Stimulated activated CD4-positive, alpha-beta T cell treated with anti-CD3 and anti-CD28 coated beads, Interleukin-15, amount 100 ng/mL, for 24 hours (primary cell): ENCODE data around the gene RUNX2.
A peak's percentile ranks its signal among the peaks of the same experiment; 100 is the strongest.

Experiments
- DNase-seq: peaks from one replicate; pipeline ENCODE4 v3.0.0-alpha.2; 2020

Gene RUNX2

GRCh38 chr6:45415788-45416518 lies 87.8 kb downstream of the RUNX2 start:
- DNase-seq: no peak

DNA sequence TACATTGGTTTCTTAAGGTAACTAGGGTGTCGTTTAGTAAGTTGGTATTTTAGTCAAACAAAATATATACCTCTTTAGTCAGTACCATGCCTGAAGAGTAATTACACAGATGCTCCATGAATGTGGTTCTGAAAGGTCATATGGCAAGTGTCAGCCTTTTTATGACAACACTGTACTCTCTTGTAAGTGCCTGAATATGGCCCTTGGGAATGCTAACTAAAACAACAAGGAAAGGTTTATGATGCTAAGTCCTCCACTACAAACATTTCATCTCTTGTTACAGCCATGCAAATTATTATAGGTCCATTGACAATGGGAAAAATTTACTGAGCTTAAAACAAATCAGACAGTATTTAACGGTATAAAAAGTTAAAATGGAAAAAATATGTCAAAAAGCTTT lies 88.6 kb downstream of the RUNX2 start:
- no peak for DNase-seq

DNA sequence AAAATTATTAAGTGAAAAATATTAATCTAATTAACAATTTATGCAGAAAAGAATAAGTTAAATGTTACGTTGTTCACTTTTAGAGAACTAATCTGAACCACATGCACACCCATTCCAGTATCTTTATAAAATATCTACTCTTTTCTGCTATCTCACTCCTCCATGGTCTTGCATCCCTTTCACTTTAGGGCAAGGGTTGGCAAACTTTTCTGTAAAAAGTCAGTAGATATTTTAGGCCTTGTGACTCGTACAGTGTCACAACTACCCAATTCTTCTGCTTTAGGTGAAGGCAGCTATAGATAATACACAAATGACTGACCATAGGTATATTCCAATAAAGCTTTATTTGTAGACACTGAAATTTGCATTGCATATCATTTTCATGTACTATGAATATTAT lies 89.3 kb downstream of the RUNX2 start:
- DNase-seq: no peak

DNA sequence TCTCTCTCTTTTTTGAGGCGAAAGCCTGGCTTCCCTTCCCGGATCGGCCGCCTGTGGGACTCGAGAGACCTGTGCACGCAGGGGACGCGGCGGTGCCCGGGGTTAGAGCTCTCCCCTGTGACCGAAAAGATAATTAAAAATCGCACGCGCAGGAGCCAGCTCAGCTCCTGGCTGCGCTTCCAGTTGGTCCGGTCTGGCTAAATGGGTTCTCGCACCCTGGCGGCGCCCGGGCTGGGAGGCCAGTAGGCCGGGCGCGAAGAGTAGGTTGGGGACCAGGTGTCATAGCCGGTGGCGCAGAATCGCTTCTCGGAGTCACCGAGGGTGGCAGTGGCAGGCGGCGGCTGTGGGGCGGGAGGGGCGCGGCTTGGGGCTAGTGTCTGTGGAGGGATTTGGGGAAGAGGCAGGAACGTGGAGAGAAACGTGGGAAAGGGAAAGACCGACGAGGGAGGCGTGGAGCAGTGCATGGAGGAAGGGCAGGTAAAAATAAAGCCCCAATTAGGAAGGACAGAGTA lies 91.5 kb downstream of the RUNX2 start:
- peak; percentile 80 for DNase-seq

- DNase-seq: peak; percentile 78
Observed at GRCh38 chr6:45420083-45420908, 92.2 kb downstream of the RUNX2 start.

DNA sequence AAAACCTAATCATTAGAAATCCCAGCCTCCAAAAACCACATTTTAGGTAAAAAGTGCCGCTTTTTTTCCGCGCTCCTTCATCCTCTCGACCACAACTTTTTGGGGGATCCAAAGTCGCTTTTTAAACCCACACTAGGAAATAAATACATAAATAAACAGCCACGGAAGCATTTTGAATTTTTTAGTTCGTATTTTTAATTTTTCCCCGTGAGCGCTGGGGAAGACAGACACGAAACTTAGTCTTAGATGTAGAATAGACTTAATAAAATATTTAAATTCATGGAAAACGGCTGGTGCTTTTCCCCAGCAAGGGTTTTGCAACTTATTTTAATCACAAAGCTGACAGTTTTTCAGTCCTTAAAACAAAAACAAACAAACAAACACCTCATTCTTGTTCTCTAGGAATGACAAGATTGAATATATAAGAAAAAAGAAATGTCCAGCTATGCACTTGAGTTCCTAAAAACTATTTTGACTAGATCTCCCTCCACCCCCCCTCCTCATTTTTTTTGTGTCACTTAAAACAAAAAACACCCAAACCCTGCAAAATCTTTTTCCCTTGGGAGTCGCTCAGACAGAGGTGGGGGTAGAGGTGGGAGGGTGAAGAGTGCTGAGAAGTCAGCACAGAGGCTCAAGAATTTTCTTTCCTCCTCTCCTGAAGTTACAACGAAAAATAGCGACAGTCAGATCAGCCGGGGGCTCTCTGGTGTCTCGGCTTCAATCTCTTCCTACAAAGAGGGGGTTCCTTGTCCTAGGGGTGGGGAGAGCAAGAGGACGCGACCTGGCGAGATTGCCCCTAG lies 93.0 kb downstream of the RUNX2 start:
- no peak for DNase-seq

- peak; percentile 75 for DNase-seq
Observed at GRCh38 chr6:45421709-45422502, 93.8 kb downstream of the RUNX2 start.

GRCh38 chr6:45422503-45423110 lies 94.5 kb downstream of the RUNX2 start:
- DNase-seq: peak; percentile 72

GRCh38 chr6:45423111-45423823 lies 95.1 kb downstream of the RUNX2 start:
- peak; percentile 67 for DNase-seq

DNA sequence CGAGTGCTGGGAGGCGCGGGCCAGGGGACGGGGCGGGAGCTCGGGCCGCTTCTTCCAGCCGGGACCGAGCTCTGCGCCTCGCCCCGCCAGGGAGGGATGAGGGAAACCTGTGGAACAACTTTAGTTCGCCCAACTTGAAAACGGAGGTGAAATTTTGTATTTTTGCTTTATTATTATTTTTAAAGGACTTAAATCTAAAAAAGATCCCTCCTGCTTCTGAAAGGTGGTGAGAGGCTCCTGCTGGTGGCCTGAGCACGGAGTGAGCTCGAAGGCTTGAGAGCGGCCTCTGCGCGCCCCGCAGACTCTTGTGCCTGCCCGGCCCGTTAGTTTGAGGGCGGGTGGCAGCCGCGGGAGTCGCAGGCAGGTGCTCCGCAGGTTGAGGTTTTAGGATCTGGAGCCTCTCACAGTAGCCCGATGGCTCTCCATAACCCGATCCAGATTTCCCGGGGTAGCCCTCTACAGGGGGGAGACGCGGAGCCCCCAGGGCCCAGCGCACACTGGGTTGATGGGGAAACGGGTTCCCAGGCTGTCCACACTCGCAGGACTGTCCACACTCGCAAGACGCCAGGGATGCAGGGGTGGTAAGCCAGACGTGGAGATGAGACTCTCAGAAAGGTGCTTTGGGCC lies 95.8 kb downstream of the RUNX2 start:
- peak; percentile 45 for DNase-seq

DNA sequence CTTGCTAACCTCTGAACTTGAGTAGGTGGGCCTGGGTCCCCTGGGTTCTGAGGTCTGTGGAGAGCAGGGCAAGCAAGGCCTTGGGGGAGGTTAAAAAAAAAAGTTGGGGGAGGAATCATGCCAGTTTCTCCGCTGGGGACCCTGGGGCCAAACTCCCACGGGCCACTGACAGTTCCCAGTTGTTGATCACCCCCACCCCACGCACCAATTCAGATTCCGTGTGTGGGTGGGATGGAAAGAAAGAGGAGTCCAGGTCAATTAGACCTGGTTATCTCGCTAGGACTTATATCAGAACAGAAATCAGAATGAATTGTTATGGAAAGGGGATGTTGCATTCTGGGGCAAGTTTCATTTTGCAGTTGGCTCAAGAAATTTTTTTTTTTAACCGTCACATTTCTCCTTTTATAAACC lies 96.3 kb downstream of the RUNX2 start:
- peak; percentile 70 for DNase-seq

DNA sequence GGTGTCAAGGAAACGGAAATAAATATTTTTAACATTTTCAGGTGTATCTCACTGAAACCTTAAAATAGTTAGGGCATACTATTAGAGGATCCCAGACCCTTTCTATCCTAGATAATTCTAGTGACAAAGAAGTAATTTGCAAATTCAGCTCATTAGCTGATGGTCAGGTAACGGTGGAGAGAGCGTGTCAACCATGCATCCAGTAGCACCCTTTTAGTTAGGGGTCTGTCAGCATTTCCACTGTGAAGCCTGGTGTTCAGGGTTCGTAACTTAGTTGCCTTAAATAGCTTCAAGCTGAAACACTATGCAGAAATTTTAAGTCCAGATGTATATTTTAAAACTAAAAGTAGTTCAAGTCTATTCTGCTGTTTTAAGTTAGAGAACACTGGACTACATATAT lies 98.1 kb downstream of the RUNX2 start:
- no peak for DNase-seq

DNA sequence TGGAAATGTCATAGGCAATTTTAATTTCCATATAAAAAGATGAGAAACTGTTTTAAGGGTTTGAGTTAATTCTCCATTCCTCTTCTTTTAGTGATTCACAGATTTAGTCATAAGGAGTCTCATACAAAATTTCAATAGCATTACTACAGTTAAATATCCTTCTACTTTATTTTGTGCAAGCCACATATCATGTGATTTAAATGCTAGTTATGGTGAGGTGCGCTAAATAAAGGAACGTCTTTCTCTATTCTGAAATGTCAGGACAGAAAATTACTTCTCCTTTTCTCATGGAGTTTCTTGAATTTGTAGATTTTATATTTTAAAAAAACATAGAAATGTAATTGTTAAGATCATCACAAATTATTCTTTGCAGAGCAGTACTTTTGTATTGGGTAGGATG lies 99.6 kb downstream of the RUNX2 start:
- DNase-seq: no peak

DNA sequence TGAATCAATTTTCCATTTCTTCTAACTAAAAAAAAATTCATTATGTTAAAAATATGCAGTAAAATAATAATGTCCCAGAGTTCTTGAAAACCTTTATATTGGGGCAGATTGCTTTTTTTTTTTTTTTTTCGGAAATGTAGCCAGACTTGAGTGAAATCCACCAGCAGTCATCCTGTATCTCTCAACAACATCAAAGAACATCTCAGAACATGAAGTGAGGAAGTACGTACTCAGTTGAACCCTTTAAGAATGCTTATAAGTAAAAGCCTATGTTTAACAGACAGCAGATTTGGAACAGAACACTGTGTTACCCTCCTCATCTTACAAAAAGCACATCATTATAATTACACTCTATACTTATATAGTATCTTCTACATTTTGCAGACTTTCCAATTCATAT lies 100.6 kb downstream of the RUNX2 start:
- DNase-seq: no peak

DNA sequence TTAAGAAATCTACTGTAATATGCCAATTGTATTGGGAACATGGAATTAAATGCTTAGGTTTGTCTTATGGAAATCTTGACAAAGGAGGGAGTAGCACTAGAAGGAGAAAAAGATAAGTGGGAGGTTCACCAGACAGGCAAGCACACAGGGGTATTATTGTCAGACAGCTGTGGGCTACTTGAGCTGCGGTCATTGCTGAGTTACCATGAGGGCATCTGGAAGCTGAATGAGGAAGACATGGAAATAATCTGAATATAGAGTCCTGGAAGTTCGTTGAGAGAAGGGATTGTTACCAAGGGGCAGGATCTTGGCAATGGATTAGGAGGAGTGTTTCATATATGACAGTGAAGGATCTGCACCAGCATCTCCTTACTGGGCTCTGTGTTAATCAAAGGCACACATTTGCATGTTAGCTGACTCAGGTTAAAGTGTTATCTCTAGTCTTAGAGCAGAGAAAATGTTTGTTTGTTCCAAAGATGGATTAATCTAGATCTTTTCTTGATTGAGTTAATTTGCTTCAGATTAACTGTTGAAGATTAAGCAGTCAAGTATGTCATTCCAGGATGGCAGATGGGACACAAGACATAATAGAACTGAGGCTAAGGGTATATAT lies 102.6 kb downstream of the RUNX2 start:
- DNase-seq: no peak

GRCh38 chr6:45431317-45432065 lies 103.4 kb downstream of the RUNX2 start:
- no peak for DNase-seq

DNA sequence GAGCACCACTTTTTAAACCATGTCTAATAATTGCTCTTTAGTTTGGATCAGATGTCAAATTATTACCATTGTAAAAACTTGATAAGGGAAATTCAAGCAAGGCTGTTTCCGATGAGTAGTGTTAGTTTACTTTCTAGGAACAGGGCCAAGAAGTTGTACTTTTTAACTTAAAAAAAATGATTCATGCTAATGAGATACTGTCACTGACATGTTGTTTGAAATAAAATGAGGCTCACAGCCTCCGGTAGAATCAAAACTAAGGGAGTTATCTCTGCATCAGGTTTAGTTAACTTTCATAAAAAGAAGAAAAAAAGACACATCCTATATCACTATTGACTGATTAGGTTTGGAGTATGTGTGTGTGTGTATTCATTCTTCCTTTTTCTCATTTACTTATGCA lies 104.8 kb downstream of the RUNX2 start:
- no peak for DNase-seq

DNA sequence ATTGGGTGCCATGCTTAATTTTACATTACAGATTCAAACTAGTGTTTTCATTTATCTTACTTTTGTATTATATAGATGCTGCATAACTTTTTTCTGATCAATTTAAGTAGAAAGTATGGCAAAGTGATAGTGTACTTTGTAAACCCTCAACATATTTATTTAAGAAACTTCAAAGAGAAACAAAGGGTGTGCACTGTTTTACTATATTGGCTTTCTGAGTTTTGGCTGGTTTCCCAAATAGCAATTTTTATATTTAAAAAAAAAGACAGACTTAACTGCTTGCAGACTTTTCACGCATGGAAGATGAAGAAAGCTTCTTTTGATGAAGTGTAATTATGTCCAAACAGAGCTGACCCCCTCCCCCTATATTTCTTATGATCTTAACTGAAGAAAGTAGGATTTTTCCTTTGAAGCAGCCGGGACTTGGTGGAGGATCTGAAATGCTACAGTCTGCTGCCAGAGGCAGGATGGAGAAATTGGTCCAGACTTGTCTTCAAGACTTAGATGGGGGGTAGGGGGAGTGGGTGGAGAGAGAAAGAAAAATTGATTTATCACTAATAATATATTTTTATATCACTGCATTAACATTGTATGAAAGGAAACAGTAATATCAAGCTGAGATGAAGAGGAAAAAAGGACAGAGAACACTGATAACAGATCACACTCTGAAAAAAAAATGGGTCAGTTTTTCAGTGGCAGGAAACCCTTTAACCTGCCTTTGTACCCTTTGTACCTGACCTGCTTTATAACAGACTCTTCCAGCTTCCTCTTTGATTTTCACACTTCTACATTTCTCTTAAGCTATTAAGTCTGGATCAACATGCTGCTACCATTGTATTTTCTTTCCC lies 105.6 kb downstream of the RUNX2 start:
- DNase-seq: no peak

DNA sequence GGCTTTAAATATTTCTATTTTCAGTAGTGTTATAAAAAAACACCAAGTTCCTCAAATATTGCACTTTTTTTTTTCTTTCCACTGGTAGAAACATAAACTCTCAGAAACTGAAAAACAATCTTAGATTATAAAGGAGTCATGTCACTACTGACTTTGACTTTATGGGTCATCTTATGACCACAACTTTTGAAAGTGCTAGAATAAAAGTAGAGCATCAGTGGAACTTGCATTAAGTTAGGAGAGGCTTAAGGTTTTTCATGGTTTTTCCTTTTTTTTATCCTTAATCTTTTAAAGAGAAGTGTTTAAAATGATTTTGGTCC lies 106.2 kb downstream of the RUNX2 start:
- DNase-seq: no peak
